GM19351 (cell line): ENCODE data around the gene UGT1A10.
"Not testable (repeated sequence)": the region's sequence is repeated elsewhere in the genome, so short reads cannot be mapped to it uniquely, and the experiment has no call there.

ENCODE experiments used
- ATAC-seq: cut with Tn5 transposase; IDR thresholded peaks from one replicate; pipeline ENCODE4 v1.9.1; 2021; ENCODE audit warnings: mild to moderate bottlenecking, moderate library complexity; ENCODE audit not compliant: unreplicated experiment

Gene UGT1A10

DNA sequence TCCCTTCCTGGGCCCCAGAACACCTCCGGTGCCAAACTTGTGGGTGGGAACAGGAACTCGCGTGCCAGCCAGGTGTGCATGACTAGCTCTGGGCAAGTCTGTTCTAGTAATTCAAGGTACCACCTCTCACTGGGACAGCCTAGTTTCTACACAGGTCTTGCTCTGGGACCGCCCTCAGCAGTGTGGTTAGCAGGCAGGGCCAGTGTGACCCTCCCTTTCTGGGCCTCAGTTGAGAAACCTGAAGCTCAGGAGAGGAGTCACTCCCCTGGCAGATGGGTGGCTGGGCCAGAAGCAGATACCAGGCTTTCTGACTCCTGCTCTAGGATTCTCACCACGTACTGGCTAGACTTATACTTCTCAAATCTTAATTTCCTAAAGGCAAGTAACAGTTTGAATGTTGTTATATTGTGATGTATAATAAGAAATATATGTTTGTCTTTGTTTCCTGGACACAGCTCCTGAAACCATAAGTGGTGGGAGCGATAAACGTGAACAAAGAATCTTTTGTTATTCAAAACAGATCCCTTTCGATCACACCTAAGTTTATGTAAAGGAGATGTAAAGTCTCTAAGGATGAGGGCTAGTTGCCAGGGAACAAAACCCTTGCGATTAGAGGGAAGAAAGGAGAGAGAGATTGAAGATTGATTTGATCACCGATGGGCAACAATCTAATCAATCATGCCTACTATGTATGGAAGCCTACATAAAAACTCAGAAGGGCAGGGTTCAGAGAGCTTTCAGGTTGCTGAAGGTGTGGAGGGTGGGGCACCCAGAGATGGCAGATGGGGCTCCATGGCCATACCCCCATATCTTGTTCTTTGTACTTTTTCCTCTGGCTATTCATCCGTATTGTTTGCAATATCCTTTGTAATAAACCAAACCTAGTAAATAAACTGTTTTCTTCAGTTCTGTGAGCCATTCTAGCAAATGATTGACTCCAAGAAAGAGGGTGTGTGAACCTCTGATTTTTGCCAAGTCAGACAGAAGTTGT is 55.5 kb downstream of the UGT1A10 start:
- ATAC-seq, result no peak

DNA sequence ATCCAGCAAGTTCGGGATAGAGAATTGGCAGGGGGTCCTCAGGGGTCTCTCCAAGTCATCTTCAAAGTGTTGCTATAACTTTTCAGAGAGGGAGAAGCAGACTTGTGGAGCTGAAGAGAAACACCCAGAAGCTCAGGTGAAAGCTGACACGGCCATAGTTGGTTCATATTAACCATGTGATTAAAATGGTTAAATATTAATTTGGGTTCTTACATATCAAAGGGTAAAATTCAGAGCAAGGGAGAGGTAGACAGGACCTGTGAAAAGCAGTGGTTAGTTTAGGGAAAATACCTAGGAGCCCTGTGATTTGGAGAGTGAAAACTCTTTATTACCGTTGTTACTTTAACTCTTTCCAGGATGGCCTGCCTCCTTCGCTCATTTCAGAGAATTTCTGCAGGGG is 56.4 kb downstream of the UGT1A10 start, which contains the start of gene UGT1A6:
UGT1A6 (plus strand) TSS at position 243 of the 400 bp plus-strand sequence; CDS start at position 358, 115 bp downstream.
- no peak for ATAC-seq

DNA sequence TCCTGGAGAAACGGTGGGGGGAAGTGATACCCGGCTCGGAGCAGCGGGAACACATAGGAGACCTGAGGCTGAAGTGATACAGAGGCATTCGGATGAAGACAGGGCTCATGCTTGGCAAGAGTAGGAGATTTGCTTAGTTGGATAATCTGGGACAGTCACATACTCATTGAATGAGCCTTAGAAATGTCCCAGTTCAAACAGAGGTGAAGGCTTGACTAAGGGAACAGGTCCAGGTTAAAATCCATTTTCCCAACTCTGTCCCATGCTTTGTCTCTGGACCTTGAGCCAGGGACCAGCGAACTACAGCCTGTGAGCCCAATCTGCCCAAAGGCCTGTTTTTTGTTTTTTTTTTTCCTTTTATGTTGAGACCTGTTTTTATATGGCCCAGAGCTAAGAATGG is 57.7 kb downstream of the UGT1A10 start:
- no peak for ATAC-seq

DNA sequence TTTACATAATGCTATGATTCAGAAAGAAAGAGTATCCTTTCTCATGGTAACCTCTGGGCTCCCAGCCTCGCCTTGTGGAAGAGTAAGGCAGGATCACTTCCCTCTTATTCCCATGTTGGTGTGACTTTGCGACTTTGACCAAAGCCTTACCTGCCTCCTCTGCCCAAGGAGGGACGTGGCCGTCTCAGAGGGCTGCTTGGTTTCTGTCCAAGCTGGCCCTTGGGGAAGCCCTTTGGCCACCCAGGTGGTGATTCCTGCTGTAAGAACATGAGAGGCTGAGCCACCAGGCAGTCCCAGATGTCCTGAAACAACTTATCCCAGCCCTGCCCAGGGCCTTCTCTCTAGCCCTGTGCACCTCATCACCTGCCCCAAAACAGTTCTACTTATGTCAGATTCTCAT is 62.5 kb downstream of the UGT1A10 start:
- ATAC-seq, result no peak

DNA sequence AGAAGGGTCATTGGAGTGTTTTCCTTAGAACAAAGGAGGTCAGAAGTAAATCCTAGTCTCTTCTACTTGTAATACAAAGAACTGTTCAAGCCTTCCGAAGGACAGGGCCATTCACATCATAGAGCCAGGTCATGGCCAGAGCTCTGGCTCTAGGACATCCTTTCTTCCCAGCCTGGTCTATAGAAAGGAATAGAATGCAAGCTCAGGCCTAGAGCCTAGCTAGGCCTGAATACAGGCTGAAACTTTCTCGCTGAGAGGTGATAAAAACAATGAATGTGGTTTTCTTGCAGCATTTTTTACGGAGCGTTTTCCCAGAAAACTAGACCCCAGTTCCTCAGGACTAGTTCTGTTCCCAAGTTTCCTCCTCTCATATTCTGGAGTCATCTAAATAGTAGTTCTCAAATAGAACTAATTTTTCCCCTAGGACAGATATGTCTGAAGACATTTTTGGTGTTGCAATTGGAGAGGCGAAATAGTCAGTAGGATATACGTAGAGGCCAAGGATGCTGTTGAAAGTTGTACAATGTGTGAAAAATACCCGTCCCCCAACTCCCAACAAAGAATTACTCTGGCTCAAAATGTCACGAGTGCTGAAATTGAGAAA is 63.3 kb downstream of the UGT1A10 start:
- ATAC-seq, result no peak

DNA sequence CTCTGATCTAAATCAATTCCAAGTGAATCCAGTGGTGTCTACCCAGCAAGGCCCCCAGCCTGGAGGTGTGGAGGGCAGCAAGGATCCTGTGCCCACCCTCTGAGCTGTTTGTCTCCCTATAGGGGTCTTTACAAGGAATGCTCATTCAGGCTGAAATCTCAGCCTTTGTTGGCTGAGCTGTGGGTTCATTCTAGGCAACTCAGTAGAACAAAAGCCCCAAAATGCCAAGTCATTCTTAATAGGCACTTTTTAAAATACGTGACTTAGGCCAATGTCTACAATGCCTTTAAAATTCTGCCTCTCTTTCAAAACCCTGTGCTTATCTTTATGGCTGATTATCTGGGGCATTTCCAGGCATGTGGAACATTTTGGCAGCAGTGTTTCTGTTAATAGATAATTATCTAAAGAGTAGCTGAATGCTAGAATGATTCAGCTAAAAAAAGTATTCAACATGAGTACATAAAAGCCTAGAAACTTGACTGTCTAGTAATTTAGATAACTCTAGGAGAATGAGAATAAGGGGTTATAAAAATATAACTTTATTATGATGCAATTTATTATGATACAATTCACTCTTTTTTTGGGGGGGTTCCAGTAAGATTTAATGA is 63.9 kb downstream of the UGT1A10 start:
- ATAC-seq, result no peak

DNA sequence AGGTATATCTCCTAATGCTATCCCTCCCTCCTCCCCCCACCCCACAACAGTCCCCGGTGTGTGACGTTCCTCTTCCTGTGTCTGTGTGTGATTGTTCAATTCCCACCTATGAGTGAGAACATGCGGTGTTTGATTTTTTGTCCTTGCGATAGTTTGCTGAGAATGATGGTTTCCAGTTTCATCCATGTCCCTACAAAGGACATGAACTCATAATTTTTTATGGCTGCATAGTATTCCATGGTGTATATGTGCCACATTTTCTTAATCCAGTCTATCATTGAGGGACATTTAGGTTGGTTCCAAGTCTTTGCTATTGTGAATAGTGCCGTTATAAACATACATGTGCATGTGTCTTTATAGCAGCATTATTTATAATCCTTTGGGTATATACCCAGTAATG is 64.6 kb downstream of the UGT1A10 start:
- not testable (repeated sequence) for ATAC-seq

DNA sequence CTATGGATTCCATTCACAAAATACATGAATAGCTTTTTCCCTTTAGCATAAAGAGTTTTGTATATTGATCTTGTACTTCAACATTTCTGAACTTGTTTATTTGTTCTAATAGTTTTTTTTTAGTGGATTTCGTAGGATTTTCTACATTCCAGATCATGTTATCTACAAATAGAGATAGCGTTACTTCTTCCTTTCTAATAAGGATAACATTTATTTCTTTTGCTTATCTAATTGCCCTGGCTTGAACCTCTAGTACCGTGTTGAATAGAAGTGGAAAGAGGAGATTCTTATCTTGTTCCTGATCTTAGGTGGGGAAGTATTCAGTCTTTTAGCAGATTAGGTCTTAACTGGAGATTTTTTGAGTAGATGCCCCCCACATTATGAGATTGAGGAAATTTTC is 66.0 kb downstream of the UGT1A10 start:
- ATAC-seq, result no peak

DNA sequence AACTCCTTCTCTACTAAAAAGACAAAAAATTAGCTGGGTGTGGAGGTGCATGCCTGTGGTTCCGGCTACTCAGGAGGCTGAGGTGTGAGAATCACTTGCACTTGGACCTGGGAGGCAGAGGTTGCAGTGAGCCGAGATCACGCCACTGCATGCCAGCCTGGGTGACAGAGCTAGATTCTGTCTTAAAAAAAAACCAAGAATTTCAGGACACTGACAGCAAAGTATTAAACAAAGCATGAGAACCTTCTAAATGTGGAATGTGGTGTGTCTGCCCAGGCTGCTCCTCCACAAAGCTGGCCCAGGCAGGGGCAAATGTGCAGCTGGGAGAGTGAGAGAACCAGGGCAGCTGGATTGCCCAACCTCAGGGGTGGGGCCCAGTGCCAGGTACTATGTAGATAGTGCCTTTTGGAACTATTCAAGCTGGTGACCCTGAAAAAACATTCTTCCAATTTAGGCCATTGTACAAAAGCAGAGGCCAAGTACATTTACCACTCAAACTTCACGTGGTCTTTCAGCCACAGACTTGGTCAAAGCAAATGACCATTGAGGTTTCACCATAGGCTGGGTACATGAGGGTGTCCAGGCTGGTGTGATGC is 69.8 kb downstream of the UGT1A10 start:
- no peak for ATAC-seq

DNA sequence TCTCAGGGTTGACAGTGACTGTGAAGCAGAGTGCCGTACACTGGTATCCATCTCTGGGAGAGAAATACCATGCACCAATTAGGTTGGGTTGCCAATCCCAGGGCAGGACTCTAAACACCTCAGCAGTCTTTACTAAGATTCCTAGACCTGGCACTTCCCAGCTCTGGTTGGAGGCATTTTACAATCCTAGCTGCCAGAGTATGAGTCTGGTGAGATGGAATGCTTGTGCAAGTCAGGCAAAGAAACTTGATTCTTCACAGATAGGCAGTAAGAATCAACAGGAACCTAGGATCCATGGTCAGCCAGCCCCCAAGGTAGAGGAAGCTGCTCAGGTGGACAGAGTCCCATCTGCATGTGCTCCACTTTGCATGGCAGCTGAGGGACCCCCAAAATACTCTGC is 70.5 kb downstream of the UGT1A10 start:
- no peak for ATAC-seq

DNA sequence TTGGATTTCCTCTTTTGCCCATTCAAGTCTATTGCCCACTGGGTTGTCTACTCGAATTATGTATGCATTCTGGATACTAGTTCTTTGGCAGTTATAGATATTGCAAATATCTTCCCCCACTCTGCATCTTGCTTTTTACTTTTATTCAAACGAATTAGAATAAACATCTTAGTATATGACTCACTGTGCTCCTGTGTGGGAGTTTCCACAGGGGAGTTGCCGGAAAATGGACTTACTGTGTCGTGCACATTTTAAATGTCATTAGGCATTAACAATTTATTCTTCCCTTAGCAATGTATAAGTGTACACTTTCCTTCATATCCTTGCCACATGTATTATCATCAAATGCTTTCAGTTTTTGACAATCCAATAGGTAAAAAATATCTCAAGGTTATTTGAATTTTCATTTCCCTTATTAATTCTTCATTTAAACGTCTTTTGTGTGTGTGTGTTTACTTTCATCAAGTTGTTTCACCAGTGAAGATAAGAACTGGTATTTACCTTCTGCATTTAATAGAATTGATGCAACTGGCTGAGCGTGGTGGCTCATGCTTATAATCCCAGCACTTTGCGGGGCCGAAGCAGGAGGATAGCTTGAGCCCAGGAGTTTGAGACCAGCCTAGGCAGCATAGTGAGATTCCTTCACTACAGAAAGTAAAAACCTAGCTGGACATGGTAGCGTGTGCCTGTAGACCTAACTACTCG is 71.8 kb downstream of the UGT1A10 start:
- no peak for ATAC-seq

DNA sequence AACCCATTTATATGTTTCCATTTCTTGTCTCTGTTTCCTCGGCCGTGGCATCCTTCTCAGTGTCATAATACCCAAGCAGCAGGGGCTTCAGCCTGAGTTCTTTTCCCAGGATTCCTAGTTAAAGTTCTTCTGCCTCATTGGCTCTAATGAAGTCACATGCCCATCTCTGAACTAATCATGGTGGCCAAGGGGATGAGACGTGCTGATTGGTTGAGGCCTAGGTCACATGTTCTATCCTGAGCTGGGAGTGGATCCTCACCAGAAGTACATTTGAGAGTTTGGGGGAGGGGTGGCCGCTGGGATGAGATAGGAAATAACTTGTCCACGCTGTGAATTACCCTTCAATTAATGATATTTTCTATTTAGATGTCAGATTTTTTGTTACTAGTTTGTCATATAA is 72.7 kb downstream of the UGT1A10 start:
- ATAC-seq, result no peak

DNA sequence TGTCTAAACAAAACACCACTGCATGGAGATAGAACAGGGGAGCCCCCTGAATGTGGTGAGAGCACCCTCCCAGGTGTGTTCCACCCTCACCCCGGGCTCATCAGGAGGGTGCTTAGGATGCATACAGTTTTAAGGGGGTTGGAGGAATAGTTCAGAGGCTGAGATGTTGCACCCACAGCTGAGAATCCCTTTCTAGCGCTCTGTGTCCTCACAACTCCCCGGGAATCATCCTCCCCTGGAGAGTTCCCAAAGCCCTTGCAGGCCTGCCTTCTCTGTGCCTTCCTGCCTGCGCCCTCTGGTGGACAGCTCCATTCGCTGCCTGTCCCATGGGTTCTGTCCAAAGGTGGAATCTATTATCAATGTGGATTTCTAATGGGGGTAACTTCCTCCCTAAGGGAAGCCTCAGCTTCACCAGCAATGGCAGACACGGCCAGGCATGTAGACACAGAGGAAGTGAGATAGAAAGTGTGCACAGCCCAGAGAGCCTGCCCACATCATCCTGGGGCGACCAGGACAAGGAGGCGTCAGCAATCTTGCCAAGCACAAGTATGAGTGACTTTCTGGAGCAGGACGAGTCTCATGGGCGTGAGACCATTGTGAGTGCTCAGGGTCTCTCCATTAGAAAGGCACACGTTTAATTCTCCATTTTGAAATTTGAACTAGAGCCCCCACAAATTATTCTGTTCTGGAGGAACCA is 75.2 kb downstream of the UGT1A10 start:
- peak; percentile 69 for ATAC-seq

DNA sequence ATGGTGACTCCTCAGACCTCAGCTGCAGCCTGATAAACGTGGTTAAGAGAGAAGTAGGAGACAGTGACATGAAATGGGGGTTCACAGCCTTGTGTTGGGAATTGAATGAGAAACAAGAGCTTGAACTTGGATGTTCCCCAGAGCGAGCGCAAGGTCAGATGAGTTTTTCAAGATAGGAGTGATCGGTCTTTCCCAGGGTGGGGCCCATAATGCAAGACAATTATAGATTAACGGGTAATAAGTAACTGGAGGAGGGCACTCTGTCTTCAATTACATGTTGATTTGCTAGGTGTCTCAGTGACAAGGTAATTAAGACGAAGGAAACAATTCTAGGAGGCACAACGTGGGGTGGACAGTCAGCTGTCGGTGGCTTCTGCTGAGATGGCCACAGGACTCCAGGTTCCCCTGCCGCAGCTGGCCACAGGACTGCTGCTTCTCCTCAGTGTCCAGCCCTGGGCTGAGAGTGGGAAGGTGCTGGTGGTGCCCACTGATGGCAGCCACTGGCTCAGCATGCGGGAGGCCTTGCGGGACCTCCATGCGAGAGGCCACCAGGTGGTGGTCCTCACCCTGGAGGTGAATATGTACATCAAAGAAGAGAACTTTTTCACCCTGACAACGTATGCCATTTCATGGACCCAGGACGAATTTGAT is 76.5 kb downstream of the UGT1A10 start, which contains the start of gene UGT1A5:
UGT1A5 (plus strand) TSS at position 297 of the 651 bp plus-strand sequence; CDS start at position 382, 85 bp downstream.
- no peak for ATAC-seq

DNA sequence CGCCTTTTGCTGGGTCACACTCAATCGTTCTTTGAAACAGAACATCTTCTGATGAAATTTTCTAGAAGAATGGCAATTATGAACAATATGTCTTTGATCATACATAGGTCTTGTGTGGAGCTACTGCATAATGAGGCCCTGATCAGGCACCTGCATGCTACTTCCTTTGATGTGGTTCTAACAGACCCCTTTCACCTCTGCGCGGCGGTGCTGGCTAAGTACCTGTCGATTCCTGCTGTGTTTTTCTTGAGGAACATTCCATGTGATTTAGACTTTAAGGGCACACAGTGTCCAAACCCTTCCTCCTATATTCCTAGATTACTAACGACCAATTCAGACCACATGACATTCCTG is 77.0 kb downstream of the UGT1A10 start:
- ATAC-seq, result no peak

DNA sequence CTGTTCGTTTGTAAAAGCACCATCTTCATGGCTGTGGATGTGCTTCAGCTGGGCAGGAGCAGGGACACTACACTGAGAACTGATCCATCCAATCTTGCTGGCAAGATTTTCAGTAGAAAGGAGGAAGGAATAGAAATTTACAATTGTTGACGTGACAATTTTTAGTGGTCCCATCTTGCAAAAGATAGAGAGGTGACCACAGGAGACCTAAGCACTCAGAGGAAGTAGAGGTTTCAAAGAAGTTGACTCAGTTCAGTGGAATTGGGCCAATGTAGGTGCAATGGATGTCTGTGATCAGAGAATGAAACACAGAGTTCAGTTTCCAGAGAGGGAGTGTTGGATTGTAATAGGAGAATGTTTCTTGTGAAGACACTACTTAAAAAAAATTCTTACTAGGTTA is 77.9 kb downstream of the UGT1A10 start:
- no peak for ATAC-seq

DNA sequence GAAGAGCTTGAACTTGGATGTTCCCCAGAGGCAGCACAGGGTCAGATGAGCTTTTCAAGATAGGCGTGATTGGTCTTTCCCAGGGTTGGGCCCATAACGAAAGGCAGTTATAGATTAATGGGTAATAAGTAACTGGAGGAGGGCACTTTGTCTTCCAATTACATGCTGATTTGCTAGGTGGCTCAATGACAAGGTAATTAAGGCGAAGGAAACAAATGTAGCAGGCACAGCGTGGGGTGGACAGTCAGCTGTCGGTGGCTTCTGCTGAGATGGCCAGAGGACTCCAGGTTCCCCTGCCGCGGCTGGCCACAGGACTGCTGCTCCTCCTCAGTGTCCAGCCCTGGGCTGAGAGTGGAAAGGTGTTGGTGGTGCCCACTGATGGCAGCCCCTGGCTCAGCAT is 82.3 kb downstream of the UGT1A10 start, which contains the start of gene UGT1A4:
UGT1A4 (plus strand) TSS at position 185 of the 400 bp plus-strand sequence; CDS start at position 270, 85 bp downstream.
- no peak for ATAC-seq

DNA sequence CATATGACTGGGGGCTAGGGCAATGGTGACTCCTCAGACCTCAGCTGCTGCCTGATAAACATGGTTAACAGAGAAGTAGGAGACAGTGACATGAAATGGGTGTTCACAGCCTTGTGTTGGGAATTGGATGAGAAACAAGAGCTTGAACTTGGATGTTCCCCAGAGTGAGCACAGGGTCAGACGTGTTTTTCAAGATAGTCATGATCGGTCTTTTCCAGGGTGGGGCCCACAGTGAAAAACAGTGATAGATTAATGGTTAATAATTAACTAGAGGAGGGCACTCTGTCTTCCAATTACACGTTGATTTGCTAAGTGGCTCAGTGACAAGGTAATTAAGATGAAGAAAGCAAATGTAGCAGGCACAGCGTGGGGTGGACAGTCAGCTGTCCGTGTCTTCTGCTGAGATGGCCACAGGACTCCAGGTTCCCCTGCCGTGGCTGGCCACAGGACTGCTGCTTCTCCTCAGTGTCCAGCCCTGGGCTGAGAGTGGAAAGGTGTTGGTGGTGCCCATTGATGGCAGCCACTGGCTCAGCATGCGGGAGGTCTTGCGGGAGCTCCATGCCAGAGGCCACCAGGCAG is 92.6 kb downstream of the UGT1A10 start, which contains the start of gene UGT1A3:
UGT1A3 (plus strand) TSS at position 320 of the 579 bp plus-strand sequence; CDS start at position 405, 85 bp downstream.
- no peak for ATAC-seq
